HL-60 (cell line): ENCODE data around the gene PAX5.

Experiments used
- DNase-seq, 2 experiments: peaks; one replicate each; pipeline ENCODE4 v3.0.0-alpha.2; 2010 to 2020; ENCODE audit warnings: low read depth in 1 of 2, low spot score in 1 of 2
- H3K27ac ChIP-seq: fragments of 250-450 bp; sonication (Bioruptor Pico); replicated peaks from 2 replicates; pipeline ENCODE4 v1.5.1; 2020; ENCODE audit warnings: mild to moderate bottlenecking, moderate library complexity
- H3K27me3 ChIP-seq: fragments of 250-450 bp; sonication (Bioruptor Pico); 2 replicates; pipeline ENCODE4 v1.5.1; 2021; ENCODE audit warnings: mild to moderate bottlenecking, moderate library complexity; ENCODE audit not compliant: insufficient read depth, poor library complexity, severe bottlenecking
- H3K4me3 ChIP-seq: replicated peaks from 2 replicates; pipeline ENCODE4 v1.5.1; 2011; ENCODE audit warnings: mild to moderate bottlenecking, control low read depth, low read length; ENCODE audit not compliant: insufficient read depth
- CTCF ChIP-seq: IDR thresholded peaks from one replicate; pipeline ENCODE4 v1.5.1; 2011; ENCODE audit warnings: low read length, control low read depth, inconsistent platforms; ENCODE audit not compliant: insufficient read depth
- GABPA ChIP-seq: IDR thresholded peaks from 2 replicates; pipeline ENCODE4 v1.6.1; 2012; ENCODE audit warnings: low read depth
- POLR2AphosphoS5 ChIP-seq: IDR thresholded peaks from 2 replicates; pipeline ENCODE4 v1.6.1; 2012; ENCODE audit warnings: low read depth
- REST ChIP-seq: IDR thresholded peaks from 2 replicates; pipeline ENCODE4 v1.6.1; 2012; ENCODE audit warnings: low read depth; ENCODE audit not compliant: insufficient replicate concordance
- SPI1 ChIP-seq: IDR thresholded peaks from 2 replicates; pipeline ENCODE4 v1.6.1; 2012; ENCODE audit warnings: low read depth, mild to moderate bottlenecking, borderline replicate concordance

Gene PAX5

GRCh38 chr9:36818965-36819870 lies 214.8 kb downstream of the PAX5 start:
- H3K4me3 ChIP-seq, result no peak overlapping the region
- H3K27me3 ChIP-seq, result peaks cover 23% of the 10 kb centered on the region
- DNase-seq, result no peak
- TF ChIP-seq SPI1, result no peak
- TF ChIP-seq POLR2AphosphoS5, result no peak
- TF ChIP-seq GABPA, result no peak
- TF ChIP-seq REST, result no peak
- H3K27ac ChIP-seq, result no peak overlapping the region

GRCh38 chr9:36818242-36818938 lies 215.7 kb downstream of the PAX5 start:
- H3K4me3 ChIP-seq, result no peak overlapping the region
- peaks cover 19% of the 10 kb centered on the region for H3K27me3 ChIP-seq
- no peak for TF ChIP-seq CTCF
- TF ChIP-seq SPI1, result no peak
- TF ChIP-seq REST, result no peak
- no peak for TF ChIP-seq POLR2AphosphoS5
- TF ChIP-seq GABPA, result no peak
- no peak for DNase-seq
- no peak overlapping the region for H3K27ac ChIP-seq

- no peak overlapping the region for H3K27ac ChIP-seq
- no peak overlapping the region for H3K4me3 ChIP-seq
- TF ChIP-seq GABPA, result no peak
- TF ChIP-seq POLR2AphosphoS5, result no peak
- TF ChIP-seq REST, result no peak
- TF ChIP-seq CTCF, result no peak
- TF ChIP-seq SPI1, result no peak
- no peak for DNase-seq
- H3K27me3 ChIP-seq, result peaks cover 18% of the 10 kb centered on the region
These were observed 216.8 kb downstream of the PAX5 start for GRCh38 chr9:36817160-36817834.
